ENCODE results near the gene GPR146. TPM values are rescaled to one million over a fixed set of nuclear protein-coding genes. Genes with fewer than 3 reads are reported as not detected.

The GPR146 gene
- total and polyA plus RNA-seq, 2 of the 13 experiments (the other 11 are each of a cell fraction or from before 2014, with no cell fraction given): 2.0 to 15.9 TPM

DNA sequence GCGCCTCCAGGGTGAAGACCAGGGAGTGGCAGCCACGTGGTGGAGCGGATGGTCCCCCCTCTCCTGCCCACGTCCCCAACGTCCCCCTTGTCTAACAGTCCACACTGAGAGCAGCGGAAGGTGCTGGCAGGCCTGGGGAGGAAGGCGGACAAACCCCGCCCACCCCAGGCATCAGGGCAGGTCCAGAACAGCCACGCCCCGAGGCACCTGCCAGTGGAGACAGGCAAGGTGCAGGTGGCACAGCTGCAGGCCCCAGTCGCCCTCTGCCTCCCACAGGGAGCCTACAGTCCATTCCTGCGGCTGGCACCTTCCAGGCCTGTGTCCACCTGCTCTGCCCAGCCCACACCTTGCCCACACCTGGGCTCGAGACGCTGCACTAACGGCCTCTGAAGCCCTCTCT, 36.4 kb upstream of the GPR146 start:
- no peak overlapping the region for H3K9ac ChIP-seq (ENCODE audit: insufficient read depth, low read depth, low read length)
- ATAC-seq (no peak), FAIRE-seq (no peak), DNase-seq (ENCODE audit: low spot score) (no peak)
- TF ChIP-seq ZNF782 (CRISPR knock-in tag; IDR thresholded peaks at IDR 0.05; ENCODE audit: borderline replicate concordance): no peak
- TF ChIP-seq ZNF354B (CRISPR knock-in tag; IDR thresholded peaks at IDR 0.05): no peak
- no peak for TF ChIP-seq NONO (IDR thresholded peaks at IDR 0.05)
- TF ChIP-seq NONO (CRISPR knock-in tag; conservative IDR thresholded peaks at IDR 0.05): no peak
- no peak for TF ChIP-seq TAF15 (IDR thresholded peaks at IDR 0.05; ENCODE audit: low read depth, low read length, poor library complexity, severe bottlenecking)
- TF ChIP-seq ZNF460 (CRISPR knock-in tag; IDR thresholded peaks at IDR 0.05; ENCODE audit: borderline replicate concordance): no peak
- no peak for TF ChIP-seq ZSCAN31 (CRISPR knock-in tag; IDR thresholded peaks at IDR 0.05; ENCODE audit: low read depth)
- TF ChIP-seq ZNF337 (CRISPR knock-in tag; IDR thresholded peaks at IDR 0.05; ENCODE audit: borderline replicate concordance, low read depth): no peak
- TF ChIP-seq IRF2 (CRISPR knock-in tag; IDR thresholded peaks at IDR 0.05): no peak
- TF ChIP-seq ZNF766 (CRISPR knock-in tag; IDR thresholded peaks at IDR 0.05; ENCODE audit: borderline replicate concordance): no peak
- no peak for TF ChIP-seq HNRNPUL1 (IDR thresholded peaks at IDR 0.05; ENCODE audit: low read depth, low read length)
- TF ChIP-seq SIN3A (IDR thresholded peaks at IDR 0.05; ENCODE audit: borderline replicate concordance, low read depth, low read length): no peak
- TF ChIP-seq SAFB2 (CRISPR knock-in tag; IDR thresholded peaks at IDR 0.05; ENCODE audit: borderline replicate concordance, low read depth): no peak
- TF ChIP-seq SRSF1 (optimal IDR thresholded peaks at IDR 0.05; ENCODE audit: low read depth, low read length): no peak
- TF ChIP-seq ZNF615 (CRISPR knock-in tag; IDR thresholded peaks at IDR 0.05; ENCODE audit: borderline replicate concordance): no peak
- no peak for TF ChIP-seq ZNF839 (CRISPR knock-in tag; IDR thresholded peaks at IDR 0.05; ENCODE audit: borderline replicate concordance)
- TF ChIP-seq HMGXB4 (CRISPR knock-in tag; IDR thresholded peaks at IDR 0.05; ENCODE audit: borderline replicate concordance in 1 of 2, low read depth in 1 of 2): no peak
- no peak for TF ChIP-seq ZNF781 (CRISPR knock-in tag; IDR thresholded peaks at IDR 0.05; ENCODE audit: borderline replicate concordance, not compliant biosample characterization)
- ChIA-PET POLR2A (no interaction called here), CTCF (ENCODE audit: low intra/inter-chr PET ratio, low total read pairs) (no interaction called here)
- H3K27ac ChIP-seq (ENCODE audit: extremely low read length, insufficient read depth, low read length): no peak overlapping the region
- H3K4me1 ChIP-seq (ENCODE audit: insufficient read depth, low read length): no peaks in the 10 kb centered on the region
- no peak overlapping the region for H3K4me2 ChIP-seq (ENCODE audit: low read depth, low read length)
- H3K36me3 ChIP-seq (replicated peaks in 1 of 2; ENCODE audit: control insufficient read depth in 1 of 2, insufficient read depth in 2 of 2, low read length in 2 of 2): peaks cover 3 to 7% of the 10 kb centered on the region in 2 experiments; a peak in 2 of 5 replicates
- BruUV-seq (replicated peaks): no TSS peak
- intact Hi-C loops (cut with micrococcal nuclease; ENCODE audit: unreplicated experiment): no loop called here
- no peaks in the 10 kb centered on the region for H3K27me3 ChIP-seq (ENCODE audit: control insufficient read depth in 1 of 2, insufficient read depth in 2 of 2, low read length in 2 of 2)
- H3K9me3 ChIP-seq (ENCODE audit: low read length): no peaks in the 10 kb centered on the region
- no peak overlapping the region for H2AFZ ChIP-seq (ENCODE audit: low read length)
- whole genome bisulfite sequencing (ENCODE audit: low lambda C conversion rate): 100% methylated on average over 1 of the region's 15 CpGs
- no peak overlapping the region for H3K4me3 ChIP-seq (replicated peaks in 1 of 3; ENCODE audit: insufficient read depth in 1 of 3, low read depth in 2 of 3, low read length in 3 of 3)
- H4K20me1 ChIP-seq (ENCODE audit: insufficient read depth, low read length): no peaks in the 10 kb centered on the region
- in situ Hi-C loops (cut with HindIII; ENCODE audit: extremely low pct_ligation_motif_present, low pct_unique_long_range_greater_than_20kb): no loop called here
- H3K79me2 ChIP-seq (ENCODE audit: insufficient read depth, low read length): no peaks in the 10 kb centered on the region

Measured in HepG2 (cell line).